ENCODE data around the gene HAVCR1. TPM values are rescaled to one million over a fixed set of nuclear protein-coding genes. Genes with fewer than 3 reads are reported as not detected.

The HAVCR1 gene
- total and polyA plus RNA-seq, 2 experiments from 2014 or later: not detected

- no peak for TF ChIP-seq ZNF462 (CRISPR knock-in tag; IDR thresholded peaks at IDR 0.05)
- no peak for TF ChIP-seq STAT1 (IDR thresholded peaks at IDR 0.05; ENCODE audit: unreplicated experiment)
Measured at GRCh38 chr5:157067005-157067404, 8.1 kb upstream of the HAVCR1 start (continued).

GRCh38 chr5:157066080-157066479 lies 7.2 kb upstream of the HAVCR1 start:
- H2AFZ ChIP-seq: peak overlapping the region; percentile 74; the same call in 1 of the 2 replicates
- H3F3A ChIP-seq (replicated peaks; ENCODE audit: low read depth): no peaks in the 10 kb centered on the region
- no peaks in the 10 kb centered on the region for H3K9me2 ChIP-seq (ENCODE audit: insufficient read depth)
- peaks cover 6% of the 10 kb centered on the region; the same call in 2 of the 3 replicates for H3K9me3 Mint-ChIP-seq
- no peaks in the 10 kb centered on the region for H4K20me1 ChIP-seq (replicated peaks; ENCODE audit: insufficient read depth)
- no peak overlapping the region for H3K27ac ChIP-seq (ENCODE audit: low read depth)
- H3K4me2 ChIP-seq: no peak overlapping the region
- H3K4me3 Mint-ChIP-seq: no peak overlapping the region
- H3K4me1 Mint-ChIP-seq: no peaks in the 10 kb centered on the region
- ATAC-seq (no peak), DNase-seq (ENCODE audit: low spot score) (no peak)
- no peak overlapping the region for H3K4me3 ChIP-seq
- H3K79me2 ChIP-seq (replicated peaks; ENCODE audit: insufficient read depth): no peaks in the 10 kb centered on the region
- no peaks in the 10 kb centered on the region for H3K36me3 Mint-ChIP-seq (ENCODE audit: low read depth)
- H3K27ac Mint-ChIP-seq: no peak overlapping the region
- H3K36me3 ChIP-seq (ENCODE audit: insufficient read depth): no peaks in the 10 kb centered on the region
- TF ChIP-seq CTCF (conservative IDR thresholded peaks at IDR 0.05; ENCODE audit: low read depth in 2 of 2): no peak
- no peak for TF ChIP-seq NANOG (IDR thresholded peaks at IDR 0.05; ENCODE audit: borderline replicate concordance)
- TF ChIP-seq EZH2phosphoT487 (IDR thresholded peaks at IDR 0.05; ENCODE audit: unreplicated experiment): no peak
- H3K4me1 ChIP-seq (ENCODE audit: insufficient read depth): no peaks in the 10 kb centered on the region
- H3K27me3 Mint-ChIP-seq (ENCODE audit: insufficient read depth, low read depth, poor library complexity): peaks cover 8% of the 10 kb centered on the region
- H3K27me3 ChIP-seq (ENCODE audit: insufficient read depth): no peaks in the 10 kb centered on the region
